ENCODE measurements around the gene SC5D.

SC5D gene, protein sequence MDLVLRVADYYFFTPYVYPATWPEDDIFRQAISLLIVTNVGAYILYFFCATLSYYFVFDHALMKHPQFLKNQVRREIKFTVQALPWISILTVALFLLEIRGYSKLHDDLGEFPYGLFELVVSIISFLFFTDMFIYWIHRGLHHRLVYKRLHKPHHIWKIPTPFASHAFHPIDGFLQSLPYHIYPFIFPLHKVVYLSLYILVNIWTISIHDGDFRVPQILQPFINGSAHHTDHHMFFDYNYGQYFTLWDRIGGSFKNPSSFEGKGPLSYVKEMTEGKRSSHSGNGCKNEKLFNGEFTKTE

DNA sequence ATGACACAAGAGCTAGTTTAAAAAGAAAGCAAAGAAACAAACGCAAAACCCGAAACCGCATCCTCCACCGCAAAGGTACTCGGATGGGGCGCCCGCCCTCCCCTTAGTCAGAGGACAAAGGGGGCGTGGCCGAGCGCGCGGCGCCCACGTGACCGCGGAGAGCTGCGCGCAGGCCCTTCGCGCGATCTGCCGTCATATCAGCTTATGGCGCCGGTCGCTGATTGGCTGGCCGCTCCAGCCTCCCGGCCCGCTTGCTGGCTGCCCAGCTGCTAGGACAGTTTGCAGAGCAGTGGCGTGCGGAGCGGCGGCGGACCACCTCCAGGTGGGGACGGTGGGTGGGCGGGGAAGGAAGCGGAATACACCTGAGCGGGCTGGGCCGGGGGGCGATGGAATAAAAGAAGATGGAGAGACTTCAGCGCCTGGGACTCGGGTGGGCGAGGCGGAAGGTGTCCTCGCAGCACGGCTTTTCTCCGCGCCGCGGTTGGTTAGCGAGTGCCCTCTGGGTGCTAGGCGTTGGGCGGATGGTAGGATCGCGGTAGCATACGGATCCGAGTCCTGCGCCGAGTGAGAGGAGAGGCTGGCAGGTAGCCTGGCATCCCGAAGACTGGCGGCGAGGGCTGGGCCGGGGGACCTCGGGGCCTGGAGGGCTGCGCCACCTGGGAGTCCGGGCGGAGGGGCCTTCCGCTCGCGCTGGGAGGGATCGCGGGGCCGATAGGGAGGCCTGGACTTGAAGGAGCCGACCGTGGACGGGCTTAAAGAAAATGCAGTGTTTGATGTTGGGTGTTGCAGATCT, at the start of gene SC5D:
TSS of gene SC5D (plus strand) at position 277 of the 793 bp plus-strand sequence. CDS start 10,605 bp downstream, outside the sequence.
- DNase-seq (ENCODE audit: low read depth in 3 of 3) = peak; percentile 85 to 90 (median 86)

DNA sequence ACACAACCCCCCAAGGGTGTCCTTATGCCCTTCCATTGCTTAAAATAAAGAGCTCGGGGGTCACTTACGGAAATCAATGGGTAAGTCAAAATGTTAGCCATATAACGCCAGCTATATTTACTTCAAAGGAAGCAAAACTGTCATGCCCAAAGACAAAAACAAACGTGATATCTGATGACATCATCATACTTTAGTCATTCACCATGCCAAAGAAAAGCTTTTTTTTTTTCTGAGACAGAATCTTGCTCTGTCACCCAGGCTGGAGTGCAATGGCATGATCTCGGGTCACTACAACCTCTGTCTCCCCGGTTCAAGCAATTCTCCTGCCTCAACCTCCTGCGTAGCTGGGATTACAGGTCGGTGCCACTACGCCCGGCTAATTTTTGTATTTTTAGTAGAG, 47.7 kb upstream of the SC5D start:
- no peak for DNase-seq (ENCODE audit: low read depth in 3 of 3)

DNA sequence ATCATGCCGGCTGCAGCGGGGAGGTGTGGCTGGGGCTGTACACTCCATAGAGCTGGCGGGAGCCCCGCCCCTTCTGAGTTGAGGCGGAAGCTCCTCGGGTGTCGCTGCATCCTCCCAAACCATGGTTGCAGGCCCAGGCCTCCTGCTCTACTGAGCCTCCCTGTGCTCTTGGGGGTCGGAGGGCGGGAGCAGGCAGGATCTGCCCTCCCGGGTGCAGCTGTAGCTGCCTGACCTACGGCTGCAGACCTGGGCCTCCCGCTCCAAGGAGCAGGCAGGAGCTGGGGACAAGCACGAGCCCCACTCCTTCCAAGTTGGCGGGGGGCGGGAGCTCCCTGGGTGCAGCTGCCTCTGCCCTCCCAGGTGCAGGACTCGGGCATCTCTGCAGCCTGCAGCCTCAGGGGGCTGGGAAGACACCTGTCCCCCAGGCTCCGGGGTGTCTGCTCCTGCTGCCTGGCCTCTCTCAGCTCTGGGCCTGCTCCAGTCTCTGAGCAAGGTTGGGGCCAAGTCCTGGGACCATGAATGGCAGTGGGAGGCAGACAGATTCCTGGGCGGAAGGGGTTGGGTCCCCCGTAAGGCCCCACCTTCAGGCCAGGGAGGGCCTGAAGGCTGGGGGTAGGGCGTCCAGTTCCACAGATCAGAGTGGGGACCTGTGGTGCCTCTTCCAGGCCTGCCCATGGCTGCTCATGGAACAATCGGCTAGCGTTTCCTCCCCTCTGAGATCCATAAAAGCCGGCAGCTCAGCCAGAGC, 46.4 kb upstream of the SC5D start:
- no peak for DNase-seq (ENCODE audit: low read depth in 3 of 3)

DNA sequence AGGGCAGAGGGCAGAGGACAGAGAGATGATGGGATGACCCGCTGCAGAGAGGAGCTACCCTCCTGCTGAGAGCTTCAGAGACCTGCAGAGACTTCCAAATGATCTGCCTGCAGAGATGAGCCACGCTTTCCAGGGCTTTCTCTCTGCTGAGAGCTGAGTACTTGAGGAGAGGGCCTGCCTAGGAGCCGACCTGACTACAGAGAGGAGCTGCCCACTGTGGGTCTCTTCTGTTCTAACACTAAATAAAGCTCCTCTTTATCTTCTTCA, 45.9 kb upstream of the SC5D start:
- no peak for DNase-seq (ENCODE audit: low read depth in 3 of 3)

DNA sequence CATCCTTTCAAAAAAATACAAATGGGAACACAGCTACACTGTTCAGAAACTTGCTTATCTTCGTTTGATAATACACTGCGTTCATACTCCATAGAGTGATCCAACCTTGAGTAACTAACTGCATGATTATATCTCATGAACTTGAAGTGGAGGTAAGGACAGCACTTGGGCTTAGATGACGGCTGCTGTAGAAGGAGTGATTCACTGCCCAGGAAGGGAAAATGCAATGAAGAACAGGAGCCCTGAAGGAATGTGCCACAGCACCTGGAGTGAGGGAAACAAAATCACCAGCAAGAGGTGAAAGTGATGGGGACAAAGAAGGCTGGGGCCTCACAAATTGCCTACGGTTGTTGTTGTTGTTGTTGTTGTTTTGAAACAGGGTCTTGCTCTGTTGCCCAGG, 44.1 kb upstream of the SC5D start:
- DNase-seq (ENCODE audit: low read depth in 3 of 3) = no peak

DNA sequence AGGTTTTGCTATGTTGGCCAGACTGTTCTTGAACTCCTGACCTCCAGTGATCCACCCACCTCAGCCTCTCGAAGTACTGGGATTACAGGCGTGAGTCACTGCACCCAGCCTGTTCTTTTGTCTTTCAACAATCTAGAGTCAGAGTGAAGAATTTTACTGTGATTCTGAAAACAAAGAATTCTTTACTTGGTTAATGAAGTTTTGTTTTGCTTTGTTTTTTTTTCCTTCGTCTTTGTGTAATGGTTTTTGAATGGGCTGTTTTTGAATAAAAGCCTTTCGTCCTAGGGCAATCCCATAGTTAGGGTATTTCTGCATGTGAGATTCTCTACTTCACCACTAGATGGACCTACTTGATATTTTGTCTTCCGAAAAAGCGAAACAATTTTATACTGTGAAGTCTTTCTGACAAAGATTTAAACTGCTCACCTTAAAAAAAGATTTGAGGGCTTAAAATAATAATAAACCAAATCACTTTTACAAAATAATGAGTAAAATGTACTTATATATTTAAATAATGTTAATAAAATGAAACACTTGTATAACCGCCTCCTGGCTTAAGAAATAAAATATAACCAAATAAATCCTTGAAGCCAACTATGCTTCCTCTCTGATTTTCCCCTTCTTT, 43.4 kb upstream of the SC5D start:
- no peak for DNase-seq (ENCODE audit: low read depth in 3 of 3)

DNA sequence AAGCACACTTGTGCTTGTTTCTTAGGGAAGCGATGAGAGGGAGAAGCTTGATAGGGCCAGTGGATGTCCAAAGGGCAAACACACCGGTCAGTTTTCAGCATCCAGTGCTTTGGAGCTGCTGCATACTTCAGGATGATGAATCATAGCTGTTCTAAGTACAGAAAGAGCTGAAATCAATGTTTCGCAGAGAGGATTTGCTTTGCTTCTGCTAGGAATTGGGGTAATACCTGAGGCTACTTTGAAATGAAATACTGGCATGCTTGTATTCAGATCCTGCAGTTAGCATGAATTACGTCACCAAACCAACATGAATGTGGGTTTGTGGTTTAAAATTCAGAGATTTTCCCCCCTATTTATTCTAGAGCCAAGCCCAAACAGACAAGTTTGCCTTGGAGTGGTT, 41.7 kb upstream of the SC5D start:
- DNase-seq (ENCODE audit: low read depth in 3 of 3) = no peak

DNA sequence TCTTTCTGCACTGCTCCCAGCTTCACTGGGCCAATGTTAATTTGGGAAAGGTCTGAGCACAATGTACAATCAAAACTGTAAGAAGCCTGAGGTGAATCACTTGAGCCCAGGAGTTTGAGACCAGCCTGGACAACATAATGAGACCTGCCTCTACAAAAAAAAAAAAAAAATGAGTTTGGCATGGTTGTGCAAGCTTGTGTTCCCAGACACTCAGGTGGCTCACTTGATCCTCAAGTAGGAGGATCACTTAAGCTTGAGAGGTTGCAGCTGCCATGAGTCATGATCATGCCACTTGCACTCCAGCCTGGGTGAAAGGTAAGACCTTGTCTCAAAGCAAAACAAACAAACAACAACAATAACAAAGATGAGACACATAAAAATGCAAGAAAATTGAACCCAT, 38.6 kb upstream of the SC5D start:
- no peak for DNase-seq (ENCODE audit: low read depth in 3 of 3)

DNA sequence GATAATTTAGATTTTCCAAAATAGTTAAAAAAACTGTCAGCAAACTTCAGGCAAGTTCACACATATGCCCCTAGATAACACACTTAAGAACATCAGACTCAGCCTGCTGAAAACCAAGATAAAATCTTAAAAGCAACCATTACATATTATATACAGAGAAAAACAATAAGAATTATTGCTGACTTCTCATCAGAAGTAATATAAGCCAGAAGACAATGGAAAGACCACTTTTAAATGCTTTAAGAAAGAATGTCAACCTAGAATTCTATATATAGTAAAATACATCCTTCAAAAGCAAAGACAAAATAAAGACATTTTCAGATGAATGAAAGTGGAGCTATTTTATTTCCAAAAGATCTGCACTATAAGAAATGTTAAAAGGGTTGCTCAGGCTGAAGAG, 37.8 kb upstream of the SC5D start:
- DNase-seq (ENCODE audit: low read depth in 3 of 3) = no peak

DNA sequence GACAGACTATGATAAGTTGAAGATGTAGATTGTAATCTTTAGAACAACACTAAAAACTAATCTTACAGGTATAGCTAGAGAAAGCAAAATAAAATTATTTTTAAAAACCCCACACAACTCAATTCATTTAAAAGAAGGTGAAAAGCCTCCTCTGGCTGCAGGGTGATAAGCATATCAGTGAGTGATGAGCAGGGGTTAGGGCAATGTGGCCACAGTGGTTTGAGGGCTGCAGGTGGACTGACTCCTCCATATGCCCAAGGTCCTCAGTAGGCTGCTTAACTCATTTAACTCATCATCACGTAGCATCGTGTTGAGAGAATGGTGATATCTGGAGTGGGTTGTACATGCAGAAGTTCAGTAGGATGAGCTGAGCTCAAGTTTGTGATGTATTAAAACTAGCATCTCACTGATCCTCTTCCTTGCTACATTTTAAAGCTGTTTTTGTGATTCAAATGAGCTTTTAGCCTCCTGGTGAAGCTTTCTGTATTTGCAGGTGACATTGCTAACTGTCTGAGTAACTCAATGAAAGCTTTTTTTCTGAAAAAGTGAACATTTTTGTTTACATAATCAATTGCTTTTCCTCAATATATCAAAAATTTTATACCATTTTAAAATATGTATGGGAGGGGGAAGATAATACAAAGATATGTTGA, 37.0 kb upstream of the SC5D start:
- no peak for DNase-seq (ENCODE audit: low read depth in 3 of 3)

DNA sequence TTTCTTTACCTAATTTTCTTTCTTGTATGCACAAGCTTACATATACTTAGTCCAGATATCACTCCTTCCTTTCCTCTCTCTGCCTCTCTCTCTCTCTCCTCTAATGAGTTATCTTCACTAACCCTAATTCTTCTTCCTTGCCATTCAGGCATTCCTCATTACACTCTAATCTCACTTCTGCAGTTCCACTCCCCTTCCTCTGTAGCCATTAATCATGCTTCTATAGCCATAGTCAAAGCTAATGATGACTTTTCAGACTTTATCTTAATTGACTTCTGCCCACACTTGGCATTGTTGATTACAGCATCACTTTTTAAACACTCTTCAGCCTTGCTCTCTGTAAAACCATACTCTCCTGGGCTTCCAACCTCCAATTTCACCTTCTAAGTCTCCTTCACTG, 35.3 kb upstream of the SC5D start:
- DNase-seq (ENCODE audit: low read depth in 3 of 3) = no peak

DNA sequence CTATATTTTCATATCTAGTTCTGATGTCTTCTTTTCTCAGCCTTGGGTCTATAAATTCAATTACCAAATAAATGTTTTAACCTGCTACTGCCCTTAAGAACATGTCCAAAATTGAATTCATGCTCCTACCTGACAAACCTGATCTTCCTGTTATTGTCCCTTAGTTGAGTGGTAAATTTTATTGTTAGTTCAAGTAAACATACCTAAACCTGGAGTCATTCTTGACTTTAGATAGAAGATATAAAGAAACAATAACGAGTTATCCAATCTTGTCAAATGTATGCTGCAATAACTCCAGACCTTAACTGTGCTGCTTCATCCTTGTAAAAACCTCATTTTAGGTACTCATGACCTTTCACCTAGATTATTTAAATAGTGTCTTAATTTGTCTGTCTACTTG, 34.6 kb upstream of the SC5D start:
- DNase-seq (ENCODE audit: low read depth in 3 of 3) = no peak

DNA sequence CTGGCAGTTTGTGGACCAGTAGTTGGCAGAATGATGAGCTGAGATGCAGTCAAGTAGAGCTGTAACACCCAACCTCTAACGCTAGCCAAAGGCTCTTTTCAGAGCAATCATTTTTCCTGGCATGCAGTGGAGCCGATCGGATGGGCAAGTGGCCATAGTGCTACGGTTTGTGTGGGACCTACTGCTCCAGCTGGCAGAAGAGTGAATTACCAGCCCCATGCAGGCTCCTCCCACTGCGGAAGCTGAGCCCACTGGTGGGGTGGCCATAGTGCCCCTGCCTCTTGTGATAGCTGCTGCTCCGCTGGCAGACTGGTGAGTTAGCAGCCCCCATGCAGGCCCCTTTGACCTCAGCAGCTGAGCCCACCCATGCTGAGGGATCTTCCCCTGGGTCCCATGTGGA, 27.0 kb upstream of the SC5D start:
- DNase-seq (ENCODE audit: low read depth in 3 of 3) = no peak

DNA sequence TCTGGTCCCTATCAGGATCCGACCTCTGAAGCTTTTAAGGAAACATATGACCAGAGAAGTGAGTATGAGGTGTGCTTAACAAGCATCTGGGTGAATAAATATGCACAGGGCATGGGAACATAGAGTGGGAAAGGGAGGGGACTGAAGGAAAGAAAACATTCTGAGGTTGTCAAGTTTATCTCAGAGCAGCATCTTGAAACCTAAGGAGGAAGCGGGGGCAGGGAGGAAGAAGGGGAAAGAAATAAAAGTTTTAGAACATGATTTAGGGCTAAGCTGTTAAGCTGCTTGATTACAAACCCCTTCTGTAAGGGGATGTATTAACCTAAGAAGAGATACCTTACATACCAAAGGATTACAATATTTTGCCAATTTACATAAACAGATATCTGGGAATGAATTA, 24.0 kb upstream of the SC5D start:
- no peak for DNase-seq (ENCODE audit: low read depth in 3 of 3)

DNA sequence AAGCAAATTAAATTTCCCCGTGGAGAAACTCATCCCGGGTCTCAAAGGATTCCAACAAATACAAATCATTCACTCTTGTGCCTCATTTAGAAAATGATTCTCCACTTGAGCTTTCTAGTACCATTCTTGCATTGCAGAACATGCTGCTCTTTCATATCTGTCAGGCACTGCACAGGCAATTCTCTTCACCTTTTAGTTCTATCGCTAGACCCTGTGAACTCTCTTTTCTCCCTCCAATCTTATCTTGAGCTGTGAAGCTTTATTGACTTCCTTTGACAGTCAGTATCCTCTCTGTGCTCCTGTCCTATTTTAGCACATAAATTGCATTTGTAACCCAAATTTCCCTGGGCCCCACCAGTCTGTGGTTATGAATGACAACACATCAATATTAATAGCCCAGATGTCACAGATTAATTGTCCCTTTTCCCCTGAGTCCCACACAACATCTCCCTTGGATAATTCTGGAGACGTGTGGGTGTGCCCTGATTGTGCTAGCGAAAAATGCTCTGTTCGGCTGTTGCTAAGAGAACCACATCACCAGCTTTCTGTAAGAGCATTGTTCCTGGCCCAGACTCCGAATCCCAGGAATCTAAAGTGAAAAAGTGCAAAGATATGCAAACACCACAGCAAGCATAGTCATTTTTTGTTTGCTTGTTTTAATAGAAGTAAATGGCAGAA, 22.4 kb upstream of the SC5D start:
- no peak for DNase-seq (ENCODE audit: low read depth in 3 of 3)

DNA sequence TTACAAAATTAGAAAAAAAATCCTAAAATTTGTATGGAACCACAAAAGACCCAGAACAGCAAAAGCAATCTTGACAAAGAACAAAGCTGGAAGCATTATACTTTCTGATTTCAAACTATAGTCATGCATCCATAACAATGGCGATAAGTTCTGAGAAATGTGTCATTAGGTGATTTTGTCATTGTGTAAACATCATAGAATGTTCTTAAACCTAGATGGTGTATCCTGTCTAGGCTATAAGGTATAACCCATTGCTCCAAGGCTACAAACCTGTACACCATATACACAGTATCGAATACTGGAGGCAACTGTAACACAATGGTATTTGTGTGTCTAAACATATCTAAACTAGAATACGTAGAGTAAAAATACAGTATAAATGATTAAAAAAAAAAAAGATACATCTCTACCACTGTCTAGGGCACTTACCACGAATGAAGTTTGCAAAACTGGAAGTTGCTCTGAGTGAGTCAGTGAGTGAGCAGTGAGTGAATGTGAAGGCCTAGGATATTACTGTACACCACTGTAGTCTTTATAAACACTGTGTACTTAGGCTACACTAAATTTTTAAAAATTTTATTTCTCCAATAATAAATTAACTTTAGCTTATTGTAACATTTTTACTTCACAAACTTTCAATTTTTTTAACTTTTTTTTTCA, 18.1 kb upstream of the SC5D start:
- no peak for DNase-seq (ENCODE audit: low read depth in 3 of 3)

DNA sequence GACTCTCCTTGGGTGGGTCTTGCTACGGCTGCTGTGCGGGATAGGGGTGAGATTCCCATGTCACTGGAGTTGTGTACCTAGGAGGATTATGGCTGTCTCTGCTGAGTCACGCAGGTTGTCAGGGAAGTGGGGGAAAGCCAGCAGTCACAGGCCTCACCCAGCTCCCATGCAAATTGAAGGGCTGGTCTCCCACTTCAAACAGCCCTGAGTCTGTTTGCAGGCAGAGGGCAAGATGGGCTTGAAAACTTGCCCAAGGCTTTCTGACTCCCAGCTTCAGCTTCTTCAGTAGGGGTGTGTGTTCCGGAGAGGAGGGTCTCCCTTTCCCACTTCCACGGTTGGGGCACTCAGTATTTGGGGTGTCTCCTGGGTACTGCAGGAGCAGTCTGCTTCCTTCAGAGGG, 10.9 kb upstream of the SC5D start:
- DNase-seq (ENCODE audit: low read depth in 3 of 3) = no peak

DNA sequence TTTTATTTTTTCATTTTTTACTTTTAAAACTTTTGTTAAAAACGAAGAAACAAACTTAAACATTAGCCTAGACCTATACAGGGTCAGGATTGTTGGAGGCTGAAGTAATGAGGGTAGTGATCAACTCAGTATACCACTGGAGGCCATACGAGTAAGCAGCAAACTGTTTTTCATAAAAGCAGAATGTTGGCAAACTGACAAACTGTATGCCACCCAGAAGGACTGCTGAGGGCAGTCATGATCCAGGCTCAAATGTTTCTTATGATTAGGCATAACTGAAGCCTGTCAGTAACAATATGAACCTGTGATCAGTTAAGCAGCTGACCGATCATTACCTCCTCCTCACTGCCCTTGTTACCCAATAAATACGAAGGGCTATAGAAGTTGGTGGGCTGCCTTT, 10.2 kb upstream of the SC5D start:
- no peak for DNase-seq (ENCODE audit: low read depth in 3 of 3)

DNA sequence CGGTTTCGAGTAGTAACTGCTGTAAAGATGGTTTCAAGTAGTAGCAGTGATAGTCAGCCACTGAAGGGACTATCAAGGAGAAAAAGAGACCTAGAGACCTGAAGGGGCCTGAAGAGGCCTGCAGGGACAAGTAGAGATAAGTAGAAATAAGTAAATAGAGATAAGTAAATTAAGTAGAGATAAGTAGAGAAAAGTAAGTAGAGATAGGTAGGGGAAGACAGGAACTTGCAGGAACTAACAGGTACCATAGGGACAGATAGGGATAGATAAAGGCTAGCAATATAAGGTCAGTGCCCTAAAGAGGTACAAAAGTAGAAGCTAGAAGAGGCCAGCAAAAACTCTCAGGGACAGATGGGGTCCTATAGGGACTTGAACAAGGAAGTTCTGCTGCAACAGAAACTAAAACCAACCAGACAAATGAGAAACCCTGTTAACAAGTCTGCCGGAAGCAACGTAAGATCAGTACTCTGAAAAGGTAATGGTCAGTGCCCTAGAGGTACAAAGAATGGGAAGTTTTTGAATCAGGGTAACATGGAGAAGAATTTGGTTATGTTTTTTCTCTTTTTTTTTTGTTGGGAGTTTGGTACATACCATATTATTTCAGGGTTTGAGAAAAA, 9.6 kb upstream of the SC5D start:
- DNase-seq (ENCODE audit: low read depth in 3 of 3) = no peak

DNA sequence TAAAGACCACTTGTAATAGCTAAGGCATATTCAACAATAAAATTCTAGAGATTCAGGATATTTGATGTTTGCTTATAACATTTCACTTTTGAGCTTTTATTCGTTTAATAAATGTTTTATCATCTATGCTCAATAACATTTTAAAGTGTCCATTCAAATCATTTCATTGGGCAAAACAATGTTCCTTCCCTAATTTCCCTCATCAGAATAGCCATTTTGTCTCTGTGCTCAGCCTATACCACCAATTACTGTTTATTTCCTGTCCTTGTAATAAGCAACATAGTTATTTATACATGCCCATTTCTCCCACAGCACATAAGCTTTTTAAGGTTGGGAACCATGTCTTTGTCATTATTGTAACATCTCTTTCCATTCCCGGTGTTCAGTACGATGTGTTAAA, 1.3 kb upstream of the SC5D start:
- no peak for DNase-seq (ENCODE audit: low read depth in 3 of 3)
